GM18498 (cell line): ENCODE measurements around the gene CSMD2.

Source experiments
- ATAC-seq: cut with Tn5 transposase; IDR thresholded peaks from one replicate; pipeline ENCODE4 v1.9.1; 2021; ENCODE audit warnings: mild to moderate bottlenecking, moderate library complexity; ENCODE audit not compliant: unreplicated experiment

Gene CSMD2

GRCh38 chr1:33768821-33769220 lies 396.2 kb downstream of the CSMD2 start:
- ATAC-seq, result no peak

- ATAC-seq, result no peak
Observed at GRCh38 chr1:33768106-33768505, 396.9 kb downstream of the CSMD2 start.

- ATAC-seq, result no peak
Observed at GRCh38 chr1:33764149-33764548, 400.9 kb downstream of the CSMD2 start.

GRCh38 chr1:33763406-33763805 lies 401.6 kb downstream of the CSMD2 start:
- no peak for ATAC-seq

GRCh38 chr1:33762962-33763361 lies 402.1 kb downstream of the CSMD2 start:
- no peak for ATAC-seq

GRCh38 chr1:33762109-33762830 lies 402.8 kb downstream of the CSMD2 start:
- ATAC-seq, result no peak

GRCh38 chr1:33758698-33759097 lies 406.3 kb downstream of the CSMD2 start:
- no peak for ATAC-seq

GRCh38 chr1:33753087-33753856 lies 411.8 kb downstream of the CSMD2 start:
- ATAC-seq, result no peak

GRCh38 chr1:33745942-33746341 lies 419.1 kb downstream of the CSMD2 start:
- ATAC-seq, result no peak

GRCh38 chr1:33743221-33743998 lies 421.6 kb downstream of the CSMD2 start:
- ATAC-seq, result no peak

GRCh38 chr1:33742663-33743062 lies 422.4 kb downstream of the CSMD2 start:
- no peak for ATAC-seq

- ATAC-seq, result no peak
Observed at GRCh38 chr1:33741749-33742148, 423.3 kb downstream of the CSMD2 start.

DNA sequence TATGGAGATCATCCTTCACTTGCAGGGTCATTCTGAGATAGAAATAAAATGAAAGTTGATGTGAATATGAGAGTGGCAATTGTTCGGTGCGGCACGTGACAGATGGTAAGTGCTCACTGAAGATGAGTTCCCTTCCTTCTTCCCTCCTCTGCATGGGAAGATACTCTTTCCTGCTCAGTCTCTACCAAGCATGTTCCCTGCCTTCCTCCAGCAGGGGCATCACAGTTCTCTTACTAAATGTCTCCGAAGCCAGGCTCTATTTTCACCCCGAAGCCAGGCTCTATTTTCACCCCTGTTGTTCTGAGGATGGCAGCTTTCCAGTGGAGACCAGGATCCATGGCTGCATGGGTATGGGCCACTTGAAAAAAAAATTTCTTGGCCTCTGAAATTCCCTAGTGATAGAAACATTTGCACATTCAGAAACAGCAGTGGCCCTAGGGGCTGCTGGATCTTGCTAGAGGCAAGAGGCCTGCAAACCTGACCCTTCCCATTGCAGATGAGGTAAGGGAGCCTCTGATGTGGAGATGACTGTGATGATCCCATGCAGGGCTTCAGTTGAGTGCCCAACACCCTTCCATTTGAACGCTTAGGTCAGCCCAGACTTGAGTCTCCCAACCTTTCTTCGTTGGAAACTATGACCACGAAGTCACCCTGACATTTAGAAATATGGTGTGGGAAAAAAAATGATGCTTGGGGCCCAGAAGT lies 424.8 kb downstream of the CSMD2 start:
- no peak for ATAC-seq

- no peak for ATAC-seq
Observed at GRCh38 chr1:33738976-33739375, 426.1 kb downstream of the CSMD2 start.

GRCh38 chr1:33738536-33738935 lies 426.5 kb downstream of the CSMD2 start:
- ATAC-seq, result no peak

GRCh38 chr1:33736496-33736895 lies 428.5 kb downstream of the CSMD2 start:
- ATAC-seq, result no peak

- ATAC-seq, result no peak
Observed at GRCh38 chr1:33735624-33736023, 429.4 kb downstream of the CSMD2 start.

DNA sequence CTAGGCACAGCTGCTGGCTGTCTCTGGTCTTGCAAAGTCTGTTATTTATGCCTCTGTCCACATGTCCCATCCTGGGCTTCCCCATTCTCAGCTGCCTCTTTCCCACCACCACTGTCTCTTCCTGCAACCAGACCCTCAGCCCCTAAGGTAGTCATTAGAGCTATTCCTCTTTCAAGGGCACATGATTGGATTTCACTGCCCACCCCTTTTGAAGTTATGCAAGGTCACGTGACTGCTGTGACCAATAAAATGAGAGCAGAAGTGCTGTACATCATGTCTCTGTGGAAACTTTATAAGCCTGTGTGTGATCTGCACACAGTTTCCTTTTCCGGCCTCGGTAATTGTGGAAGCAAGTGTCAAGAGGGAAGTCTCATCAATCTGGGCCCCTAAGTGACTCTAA lies 437.7 kb downstream of the CSMD2 start:
- no peak for ATAC-seq

GRCh38 chr1:33726274-33726804 lies 438.7 kb downstream of the CSMD2 start:
- ATAC-seq, result no peak

DNA sequence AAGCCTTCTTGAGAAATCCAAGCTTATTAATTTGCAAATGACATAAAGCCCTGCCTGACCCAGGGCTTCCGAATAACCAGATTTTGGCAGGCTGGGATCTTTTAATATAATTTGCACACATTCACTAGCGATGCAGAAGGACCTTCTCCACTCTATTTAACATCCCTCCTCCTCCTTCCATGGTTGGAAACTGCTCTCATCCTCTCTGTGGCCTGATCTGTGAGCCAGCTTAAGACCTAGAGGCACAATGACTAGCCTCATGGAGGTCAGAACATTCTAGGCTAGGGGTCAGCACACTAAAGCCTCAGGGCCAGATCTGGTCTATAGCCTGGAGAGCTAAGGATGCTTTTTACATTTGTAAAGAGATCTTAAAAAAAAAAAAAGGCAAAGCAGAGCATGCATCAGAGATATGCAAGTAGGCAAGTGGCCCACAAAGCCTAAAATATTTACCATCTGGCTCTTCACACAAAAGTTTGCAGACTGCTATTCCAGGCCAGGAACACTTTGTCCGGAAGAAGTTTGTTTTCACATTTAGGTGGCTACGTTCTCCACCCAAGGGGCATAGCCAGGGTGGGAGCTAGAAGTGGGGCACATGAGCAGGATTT lies 439.4 kb downstream of the CSMD2 start:
- ATAC-seq, result no peak
